ENCODE measurements around the gene BBX.

DNA sequence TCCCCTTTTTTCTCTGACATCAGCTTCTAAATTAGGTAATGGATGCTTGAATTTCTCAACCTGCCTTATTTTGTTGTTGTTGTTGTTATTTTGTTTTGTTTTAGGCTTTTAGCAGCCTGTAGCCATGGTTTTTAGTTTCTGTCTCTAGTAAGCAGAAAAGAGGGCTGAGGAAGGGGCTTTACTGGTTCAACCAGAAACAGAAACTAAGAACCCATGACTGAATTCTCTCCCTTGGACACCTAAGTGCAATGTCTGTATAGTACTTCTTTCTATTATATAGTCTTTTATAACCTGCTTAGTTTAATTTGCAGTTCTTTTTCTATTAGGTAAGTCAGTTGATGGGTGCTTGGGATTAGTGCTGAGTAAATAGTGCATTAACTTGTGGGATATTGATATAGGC lies 129.0 kb downstream of the BBX start:
- no peak for TF ChIP-seq EP300 (IDR thresholded peaks at IDR 0.05)
- TF ChIP-seq, protein P1, sequence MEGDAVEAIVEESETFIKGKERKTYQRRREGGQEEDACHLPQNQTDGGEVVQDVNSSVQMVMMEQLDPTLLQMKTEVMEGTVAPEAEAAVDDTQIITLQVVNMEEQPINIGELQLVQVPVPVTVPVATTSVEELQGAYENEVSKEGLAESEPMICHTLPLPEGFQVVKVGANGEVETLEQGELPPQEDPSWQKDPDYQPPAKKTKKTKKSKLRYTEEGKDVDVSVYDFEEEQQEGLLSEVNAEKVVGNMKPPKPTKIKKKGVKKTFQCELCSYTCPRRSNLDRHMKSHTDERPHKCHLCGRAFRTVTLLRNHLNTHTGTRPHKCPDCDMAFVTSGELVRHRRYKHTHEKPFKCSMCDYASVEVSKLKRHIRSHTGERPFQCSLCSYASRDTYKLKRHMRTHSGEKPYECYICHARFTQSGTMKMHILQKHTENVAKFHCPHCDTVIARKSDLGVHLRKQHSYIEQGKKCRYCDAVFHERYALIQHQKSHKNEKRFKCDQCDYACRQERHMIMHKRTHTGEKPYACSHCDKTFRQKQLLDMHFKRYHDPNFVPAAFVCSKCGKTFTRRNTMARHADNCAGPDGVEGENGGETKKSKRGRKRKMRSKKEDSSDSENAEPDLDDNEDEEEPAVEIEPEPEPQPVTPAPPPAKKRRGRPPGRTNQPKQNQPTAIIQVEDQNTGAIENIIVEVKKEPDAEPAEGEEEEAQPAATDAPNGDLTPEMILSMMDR (IDR thresholded peaks at IDR 0.05) = no peak

Data from gastroesophageal sphincter (tissue), 3 donors.